IPS DF 4.7 (cell line): Measurements from ENCODE around the gene GRIN2A.

ENCODE experiments used
- DNase-seq: peaks from one replicate; pipeline ENCODE4 v3.0.0-alpha.2; 2013; ENCODE audit warnings: low spot score; ENCODE audit errors: extremely low read depth

Gene GRIN2A

DNA sequence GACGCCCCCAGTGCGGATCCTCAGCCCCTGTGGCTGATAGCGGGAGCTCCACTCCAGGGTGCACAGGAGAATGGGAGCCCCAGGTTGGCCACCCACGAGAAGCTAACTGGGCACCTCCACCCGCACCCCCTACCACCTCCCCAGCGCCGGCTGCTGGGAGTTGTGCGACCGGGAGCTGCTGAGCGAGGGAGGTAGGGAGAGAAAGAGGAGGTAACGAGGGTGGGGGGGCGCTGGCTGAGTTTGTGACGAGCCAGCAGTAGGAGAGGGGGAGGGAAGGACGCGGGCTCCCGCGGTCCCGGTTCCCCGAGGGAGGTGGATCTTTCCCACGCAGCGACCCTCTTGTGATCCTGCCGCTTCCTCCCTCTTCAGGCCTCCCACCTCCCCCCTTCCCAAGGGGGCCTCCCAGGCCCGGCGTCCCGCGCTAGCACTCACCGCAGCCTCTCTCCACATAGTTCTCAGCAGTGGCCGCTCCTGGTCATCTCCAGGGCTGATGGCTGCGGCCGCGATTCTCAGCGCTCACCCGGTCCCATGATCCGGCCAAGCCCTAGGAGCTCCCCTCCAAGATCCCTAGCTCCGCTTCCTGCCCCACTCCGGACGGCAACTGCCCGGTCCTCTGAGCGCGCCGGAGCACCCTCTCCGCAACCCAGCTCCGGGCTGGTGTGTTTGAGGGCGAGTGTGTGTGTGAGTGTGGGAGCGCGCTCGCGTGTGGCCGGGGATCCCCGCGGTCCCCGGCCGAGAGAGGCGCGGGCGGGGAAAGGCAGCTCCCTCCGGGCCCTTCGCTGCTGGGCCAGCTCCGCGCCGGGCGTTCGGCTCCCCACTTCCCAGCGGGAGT lies at the start of gene GRIN2A:
GRIN2A (minus strand) TSS at position 207 of the 832 bp plus-strand sequence. CDS start 2,017 bp downstream, outside the sequence.
- no peak for DNase-seq

DNA sequence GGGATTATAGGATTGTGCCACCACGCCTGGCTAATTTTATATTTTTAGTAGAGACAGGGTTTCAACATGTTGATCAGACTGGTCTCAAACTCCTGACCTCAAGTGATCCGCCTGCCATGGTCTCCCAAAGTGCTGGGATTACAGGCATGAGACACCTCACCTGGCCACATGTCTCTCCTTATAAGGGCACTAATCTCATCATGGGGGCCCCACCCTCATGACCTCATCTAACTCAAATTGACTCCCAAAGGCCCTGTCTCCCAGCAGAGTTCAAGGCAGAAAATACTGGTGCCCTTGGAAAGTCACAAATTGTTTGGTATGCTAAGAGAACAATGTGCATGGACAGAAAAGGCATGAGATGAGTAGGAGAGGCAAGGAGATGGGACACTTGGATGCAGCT lies 49.3 kb upstream of the GRIN2A start:
- DNase-seq = no peak

DNA sequence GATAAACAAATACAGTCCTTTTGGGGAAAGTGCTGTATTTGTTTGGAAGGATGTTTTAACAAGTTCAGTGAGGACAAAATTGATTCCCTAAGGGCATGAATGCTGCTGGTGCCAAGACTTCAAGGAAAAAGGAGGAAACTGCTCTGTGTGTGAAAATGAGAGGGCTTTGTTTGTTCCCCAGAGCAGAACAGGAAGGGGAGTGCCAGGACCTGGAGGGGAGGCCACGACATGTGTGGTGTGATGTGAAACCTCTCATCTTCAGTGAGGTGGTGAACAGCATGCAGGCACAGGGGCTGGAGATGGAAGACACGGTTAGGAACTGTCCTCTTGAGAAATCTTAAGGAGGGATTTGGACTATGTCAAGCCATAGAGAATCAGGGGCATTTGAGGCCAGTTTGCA lies 46.6 kb upstream of the GRIN2A start:
- no peak for DNase-seq

DNA sequence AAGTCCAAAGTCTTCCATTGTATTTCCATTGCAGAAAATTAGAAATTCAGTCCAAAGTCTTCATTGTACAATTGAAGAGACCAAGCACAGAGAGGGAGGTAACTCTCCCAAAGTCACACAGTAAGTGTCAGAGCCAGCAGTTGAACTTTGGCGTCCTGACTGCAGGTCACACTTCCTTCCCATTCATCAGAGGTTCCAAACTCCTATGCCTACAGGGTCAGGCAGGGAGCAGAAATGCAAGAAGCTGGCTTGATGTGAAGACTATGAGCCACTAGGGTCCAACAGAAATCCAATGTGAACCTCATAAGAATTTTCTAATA lies 44.7 kb upstream of the GRIN2A start:
- DNase-seq = no peak

DNA sequence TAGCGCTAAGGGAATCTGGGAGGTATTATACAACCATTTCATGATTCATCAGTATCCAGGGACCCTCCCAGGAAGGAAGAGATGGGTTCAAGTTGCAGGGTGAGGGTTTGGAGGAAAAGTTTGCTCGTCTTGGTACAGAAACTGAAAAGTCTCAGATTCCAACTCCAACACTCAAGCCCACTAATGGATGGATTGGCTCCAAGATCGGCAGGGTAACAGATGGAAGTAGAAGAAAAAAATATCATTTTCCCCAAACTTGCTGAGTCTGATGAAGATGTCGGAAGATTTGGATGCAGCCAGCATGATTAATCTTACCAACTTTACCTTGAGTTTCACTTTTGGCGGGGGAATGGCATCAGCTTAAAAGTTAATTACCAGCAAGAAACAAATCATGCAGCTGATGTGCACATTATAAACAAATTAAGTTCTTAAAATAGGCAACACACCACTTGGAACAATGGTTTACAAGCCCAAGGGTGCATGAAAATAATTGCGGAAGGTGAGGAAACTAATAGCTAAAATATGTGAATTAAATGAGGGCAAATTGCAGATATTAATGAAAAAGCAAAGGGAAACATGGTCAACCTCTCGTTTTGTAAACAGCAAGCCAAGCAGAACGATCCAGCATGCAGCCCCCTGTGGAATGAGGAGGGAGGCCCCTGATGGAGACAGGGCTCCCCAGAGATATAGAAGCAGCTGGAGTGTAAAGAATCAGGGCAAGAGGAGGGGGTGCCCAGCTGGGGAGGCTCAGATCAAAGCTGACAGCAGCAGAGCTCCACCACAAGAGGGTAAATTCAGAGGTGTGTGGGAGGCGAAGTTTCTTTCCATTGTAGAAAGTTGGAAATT lies 44.1 kb upstream of the GRIN2A start:
- DNase-seq = no peak

DNA sequence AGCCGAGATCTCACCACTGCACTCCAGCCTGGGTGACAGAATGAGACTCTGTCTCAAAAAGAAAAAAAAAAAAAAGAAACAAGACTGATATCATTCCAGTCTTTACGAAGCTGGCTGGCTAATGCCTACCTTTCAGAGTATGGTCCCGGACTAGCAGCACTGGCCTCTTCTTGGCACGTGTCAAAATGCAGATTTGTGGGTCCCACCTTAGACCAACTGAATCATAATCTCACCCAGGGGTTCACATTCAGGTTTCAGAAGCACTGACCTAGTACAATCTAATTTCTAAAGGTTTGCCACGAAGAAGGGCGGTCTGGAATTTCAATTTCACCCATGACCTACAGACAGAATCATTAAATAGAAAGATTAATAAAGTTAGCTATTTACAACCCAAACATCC lies 43.4 kb upstream of the GRIN2A start:
- no peak for DNase-seq

DNA sequence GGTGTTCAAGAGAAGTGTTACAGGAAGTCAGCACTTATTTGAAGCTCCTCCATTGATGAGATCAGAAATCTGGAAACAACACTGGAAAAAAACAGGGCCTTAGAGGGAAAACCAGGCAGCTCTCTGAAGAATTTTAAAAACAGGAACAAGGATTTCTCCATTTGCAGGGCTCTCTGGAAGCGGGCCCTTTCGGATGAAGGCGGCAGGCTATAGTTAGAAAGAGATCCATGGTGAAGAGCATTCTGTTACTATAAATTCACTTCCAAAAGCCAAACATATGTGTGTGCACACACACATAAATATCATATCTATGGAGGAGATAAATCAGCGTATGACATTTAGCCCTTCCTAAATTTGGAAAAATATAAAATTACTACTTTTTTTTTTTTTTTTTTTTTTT lies 42.6 kb upstream of the GRIN2A start:
- DNase-seq = no peak

DNA sequence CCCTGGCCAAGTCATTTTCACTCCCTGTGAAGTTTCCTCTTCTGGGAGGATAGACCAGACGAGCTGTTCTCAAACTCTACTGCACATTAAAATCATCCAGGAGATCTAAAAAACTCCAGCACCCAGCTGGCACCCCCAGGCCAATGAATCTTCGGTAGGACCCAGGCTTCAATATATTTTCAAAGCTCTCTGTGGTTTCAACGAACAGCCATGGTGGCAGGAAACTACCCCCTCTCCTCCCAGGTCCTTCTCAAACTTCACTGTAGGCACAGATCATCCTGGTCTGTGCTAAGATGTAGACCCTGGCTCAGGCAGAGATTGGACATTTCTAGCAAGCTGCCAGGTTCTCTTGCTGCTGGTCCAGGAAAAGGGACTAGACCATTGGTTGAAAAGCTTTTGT lies 38.7 kb upstream of the GRIN2A start:
- no peak for DNase-seq

DNA sequence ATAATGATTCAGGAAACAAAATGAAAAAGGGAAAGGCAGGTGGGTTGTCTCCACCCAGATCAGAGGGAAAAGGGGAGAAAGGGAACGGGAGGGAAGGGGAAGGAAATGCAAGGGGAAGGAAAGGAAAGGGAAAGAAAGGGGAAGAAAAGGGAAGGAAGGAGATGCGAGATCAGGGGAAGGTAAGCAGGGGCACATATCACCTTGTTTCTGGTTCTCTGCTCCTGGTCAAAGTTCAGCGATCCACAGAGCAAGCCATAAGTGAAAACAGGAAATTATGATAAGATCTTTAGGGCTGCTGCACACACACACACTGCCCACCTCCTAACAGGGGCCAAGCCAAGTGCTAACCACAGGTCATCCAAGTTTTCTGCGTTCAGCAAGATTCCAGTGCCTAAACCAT lies 37.5 kb upstream of the GRIN2A start:
- no peak for DNase-seq

DNA sequence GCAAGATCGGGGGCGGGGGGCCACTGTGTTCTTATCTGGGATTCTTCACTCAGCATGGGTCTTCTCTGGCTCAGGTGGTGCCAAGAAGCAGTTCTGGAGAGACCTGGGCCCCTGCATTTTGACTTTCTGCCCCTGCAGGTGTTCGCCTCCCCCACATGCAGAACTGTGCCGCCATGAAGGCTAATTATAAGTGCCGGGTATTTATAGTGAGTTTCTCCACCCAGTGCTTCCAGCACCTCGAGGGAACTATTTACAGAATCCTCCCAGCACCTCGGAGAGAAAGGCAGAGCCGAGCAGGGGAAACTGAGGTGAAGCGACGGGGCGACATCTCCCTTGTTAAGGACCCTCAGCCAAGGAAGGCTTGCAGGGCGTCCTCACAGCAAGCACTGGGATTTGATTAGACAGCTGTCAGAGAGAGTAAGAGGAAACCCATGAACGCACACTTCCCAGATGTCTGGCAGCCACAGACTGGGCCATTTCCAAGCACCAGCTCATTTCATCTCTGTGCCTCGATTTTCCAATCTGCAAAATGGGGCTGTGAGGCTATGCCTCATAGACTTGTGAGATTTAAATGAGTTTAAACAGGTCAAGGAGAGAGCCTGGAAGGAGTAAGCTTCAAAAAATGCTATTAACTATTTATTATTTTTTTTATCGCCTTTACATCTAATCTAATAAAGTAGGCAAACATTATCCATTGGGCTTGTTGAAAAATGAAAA lies 36.4 kb upstream of the GRIN2A start:
- no peak for DNase-seq

DNA sequence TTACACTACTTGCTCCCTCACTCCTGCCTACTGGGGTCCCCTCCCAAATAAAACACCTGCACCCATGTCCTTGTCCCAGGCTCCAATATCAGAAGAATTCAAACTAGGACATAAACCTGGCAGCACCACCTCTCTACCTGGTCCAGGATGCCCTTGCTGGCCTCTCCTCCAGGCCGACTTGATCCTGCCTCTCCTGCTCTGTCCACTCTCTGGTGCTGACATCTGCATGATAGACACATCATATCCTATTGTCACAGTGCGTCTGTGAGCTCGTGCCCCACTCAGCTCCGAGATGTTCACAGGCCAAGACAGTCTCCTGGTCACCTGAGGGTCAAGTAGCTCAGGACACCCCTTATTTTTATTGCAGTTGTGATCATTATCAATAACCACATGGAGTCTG lies 31.5 kb upstream of the GRIN2A start:
- no peak for DNase-seq

DNA sequence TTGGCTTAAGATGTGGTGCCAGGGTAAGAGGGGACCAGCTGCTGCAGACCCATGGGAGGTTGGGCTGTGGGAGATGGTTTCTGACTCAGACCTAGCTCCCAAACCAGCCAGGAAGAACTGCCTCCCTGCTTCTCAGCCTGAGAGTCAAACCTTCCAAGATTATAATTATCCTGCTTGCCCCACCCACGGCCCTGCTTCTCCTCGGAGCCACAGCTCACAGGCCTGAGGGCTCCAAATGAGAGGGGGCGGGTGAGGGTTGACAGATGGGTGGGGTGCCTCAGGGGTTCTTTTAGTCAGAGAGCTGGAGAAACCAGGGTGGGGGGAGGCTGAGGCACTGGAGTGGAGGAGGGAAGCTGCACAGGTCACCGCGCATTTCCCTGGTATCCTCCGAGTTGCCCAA lies 28.7 kb upstream of the GRIN2A start:
- DNase-seq = no peak

DNA sequence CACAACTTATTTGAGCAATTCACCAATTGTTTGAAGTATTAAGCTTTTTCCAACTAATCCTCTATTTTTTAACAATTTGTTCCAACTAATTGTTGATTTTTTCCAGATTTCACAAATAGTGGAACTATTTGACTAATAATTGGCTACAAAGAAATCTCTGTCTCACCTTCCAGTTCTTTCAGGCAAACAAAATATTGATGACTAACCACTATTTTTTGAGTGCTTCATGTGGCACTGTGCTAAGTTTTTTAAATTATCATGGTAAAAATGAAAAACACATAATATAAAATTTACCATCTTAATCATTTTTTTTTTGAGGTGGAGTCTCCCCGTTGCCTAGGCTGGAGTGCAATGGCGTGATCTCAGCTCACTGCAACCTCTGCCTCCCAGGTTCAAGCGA lies 24.6 kb upstream of the GRIN2A start:
- DNase-seq = no peak

DNA sequence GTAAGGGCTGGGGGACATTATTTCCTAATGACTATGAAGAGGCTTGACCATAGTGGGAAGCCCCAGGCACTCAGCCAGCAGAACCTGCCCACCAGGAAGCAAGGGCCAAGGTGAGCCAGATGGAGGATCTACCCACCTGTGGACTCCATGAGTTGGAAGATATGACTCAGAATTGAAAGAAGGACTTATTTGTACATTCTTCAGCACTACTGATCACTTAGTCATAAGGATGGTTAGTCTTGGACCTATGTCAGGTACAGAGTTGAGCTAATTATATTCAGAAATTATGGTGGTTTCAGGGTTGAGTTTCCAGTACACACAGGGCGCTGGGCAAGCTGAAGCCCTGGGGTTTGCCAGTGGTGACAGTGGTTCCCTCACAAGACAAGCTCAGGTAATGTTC lies 24.0 kb upstream of the GRIN2A start:
- no peak for DNase-seq

DNA sequence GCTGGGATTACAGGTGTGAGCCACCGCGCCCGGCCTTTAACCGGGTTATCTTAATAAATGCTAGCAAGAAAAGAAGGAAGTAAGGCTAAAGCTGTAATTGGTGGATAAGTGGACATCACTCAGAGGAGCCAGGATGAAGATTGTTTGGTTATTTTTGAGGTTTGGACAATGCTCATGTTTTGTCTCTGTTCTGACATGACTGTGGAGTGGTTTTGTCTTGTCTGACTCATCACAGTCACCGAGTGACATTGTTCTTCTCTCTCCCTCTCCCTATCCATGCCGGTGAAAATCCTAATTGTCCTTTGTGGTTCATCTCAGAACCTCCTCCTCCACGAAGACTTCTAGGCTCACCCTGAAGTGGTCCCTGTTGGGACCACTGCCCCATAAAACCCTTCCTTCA lies 23.5 kb upstream of the GRIN2A start:
- DNase-seq = no peak

DNA sequence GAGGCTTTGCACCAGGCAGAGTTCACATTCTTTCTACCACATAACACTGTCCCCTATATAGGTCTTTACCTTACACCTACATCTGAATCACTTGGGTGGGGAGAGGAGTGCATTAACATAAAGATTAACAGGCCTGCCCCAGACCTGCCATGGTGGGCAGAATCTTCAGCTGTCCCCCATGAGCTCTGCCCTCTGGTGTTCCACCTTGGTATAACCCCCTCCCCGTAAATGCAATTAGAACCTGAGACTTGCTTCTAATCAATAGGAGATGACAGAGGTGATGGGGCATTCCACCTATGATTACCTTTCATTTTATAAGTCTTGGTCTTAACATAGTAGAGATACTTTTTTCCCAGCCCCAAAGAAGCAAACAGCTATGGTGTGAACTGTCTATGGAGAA lies 20.4 kb upstream of the GRIN2A start:
- no peak for DNase-seq

DNA sequence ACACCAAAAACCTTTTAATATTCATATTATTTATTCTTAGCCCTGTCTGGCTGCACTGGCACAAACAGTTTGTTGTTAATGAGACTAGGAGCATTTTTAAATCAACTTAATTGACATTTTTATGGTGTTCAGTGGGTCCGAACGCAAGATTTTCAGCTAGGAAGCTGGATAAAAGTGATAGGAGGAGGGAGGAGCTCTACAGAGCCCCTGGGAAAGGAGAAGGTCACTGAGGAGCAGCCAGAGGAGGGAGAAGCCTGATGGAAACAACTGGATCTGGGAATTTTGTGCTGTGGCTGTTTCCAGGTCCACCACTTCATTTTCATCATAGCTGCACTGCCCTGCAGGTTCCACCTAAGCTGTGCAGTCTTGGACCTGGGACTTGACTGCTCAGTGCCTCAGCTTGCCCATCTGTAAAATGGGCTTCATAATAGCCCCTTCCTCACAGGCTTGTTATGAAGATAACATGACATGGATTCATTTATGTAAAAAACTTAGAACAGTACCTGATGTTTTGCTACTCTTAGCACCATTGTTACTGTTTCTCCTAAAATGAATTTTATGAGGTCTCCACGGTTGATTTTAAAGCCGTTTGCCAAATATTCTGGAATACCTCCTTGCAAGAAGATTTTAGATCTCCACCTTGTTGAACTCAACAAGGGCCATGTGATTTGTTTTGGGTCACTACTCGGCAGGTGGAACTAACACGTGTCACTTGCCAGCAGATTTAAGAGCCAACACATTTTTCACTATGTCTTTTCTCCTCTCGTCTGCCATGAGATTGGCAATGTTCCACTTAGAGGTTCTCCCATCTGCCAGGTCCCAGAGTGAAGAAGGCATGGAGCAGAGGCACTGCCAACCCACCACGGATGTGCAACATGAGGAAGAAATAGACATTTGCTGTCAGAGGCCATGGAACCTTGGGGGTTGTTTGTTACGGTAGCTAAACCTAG lies 18.7 kb upstream of the GRIN2A start:
- no peak for DNase-seq

DNA sequence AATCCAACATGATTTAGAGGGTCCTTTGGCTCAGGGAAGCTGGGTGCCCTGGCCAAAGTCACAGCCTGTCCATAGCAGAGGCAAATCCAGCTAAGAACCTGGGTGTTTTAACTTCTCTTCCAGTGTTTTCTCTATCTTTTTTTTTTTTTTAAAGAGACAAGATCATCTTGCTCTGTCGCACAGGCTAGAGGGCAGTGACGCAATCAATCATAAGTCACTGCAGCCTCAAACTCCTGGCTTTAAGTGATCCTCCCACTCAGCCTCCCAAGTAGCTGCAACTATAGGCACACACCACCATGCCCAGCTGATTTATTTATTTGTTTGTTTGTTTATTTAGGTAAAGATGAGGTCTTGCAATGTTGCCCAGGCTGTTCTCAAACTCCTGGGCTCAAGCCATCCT lies 14.8 kb upstream of the GRIN2A start:
- no peak for DNase-seq

DNA sequence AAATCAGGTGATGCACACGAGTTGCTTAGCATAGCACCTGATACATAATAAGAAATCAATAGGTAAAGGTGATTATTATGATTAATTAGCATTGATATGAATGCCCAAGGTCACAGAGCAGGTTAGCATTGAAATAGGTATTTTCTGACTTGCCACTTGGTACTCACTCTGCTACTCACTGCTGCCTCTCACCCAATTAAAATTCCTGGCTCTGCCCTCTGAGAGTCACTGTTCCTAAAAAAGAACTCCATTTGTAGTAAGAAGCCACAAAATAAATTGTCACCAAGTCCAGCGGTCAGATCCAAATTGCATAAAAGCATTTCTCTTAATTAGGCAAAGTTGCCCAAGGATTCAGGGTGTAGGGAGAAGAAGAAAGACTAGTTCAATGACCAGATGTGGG lies 8.9 kb upstream of the GRIN2A start:
- DNase-seq = no peak

DNA sequence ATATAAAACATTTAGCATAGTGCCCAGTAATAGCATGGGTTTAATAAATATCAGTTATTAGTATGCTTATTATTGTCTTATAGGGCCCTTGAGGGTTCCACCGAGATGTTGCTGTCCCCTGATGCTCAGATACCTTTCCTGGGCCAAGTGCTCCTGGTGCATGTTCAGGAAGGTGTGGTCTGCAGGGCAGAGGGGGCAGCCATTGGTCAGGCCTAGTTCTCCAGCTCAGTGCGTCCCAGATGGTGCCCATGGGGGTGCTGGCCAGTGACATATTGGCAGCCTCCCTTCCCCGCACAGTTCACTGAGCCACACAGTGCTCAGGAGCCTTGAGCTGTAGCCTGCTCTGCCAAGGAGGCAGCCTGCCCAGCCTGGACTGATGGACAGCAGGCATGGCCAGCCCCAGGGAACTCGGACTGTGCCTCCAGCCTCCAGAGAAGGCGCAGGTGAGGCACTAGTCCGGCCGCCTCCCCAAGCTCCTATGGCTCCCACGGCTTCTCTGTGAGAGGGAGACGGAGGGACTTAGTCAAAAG lies 7.7 kb upstream of the GRIN2A start:
- no peak for DNase-seq

DNA sequence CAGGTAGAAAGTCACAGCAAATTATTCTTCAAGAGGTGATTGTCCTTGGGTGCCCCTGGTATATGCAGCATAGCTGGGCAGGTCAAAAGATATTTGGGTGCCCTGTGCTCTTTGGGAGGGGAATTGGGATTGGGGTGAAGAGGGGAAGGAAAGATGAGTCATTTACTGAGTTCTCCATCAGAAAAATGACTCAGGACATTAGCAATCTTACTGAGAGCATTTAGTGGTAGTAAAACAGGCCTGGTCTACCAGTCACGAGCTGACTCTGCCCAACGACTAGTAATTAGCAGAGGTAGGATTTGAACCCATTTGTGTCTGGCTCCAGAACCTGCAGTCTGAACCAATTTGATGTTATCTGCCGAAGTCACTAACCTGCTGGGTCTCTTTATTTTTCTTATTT lies 6.0 kb upstream of the GRIN2A start:
- DNase-seq = no peak
